Trophoblast cell (in vitro differentiated cells and primary cell): ENCODE measurements around the gene PXK.

Experiments
- DNase-seq, 2 donors: peaks; one replicate each; pipeline ENCODE4 v3.0.0-alpha.2; 2016
- H2AFZ ChIP-seq: 2 replicates; pipeline ENCODE4 v1.6.1; 2013; ENCODE audit warnings: low read length, moderate library complexity, mild to moderate bottlenecking; ENCODE audit not compliant: insufficient read depth, poor library complexity
- H2AK5ac ChIP-seq: 2 replicates; pipeline ENCODE4 v1.6.1; 2013; ENCODE audit warnings: mild to moderate bottlenecking, low read length
- H2BK120ac ChIP-seq: 2 replicates; pipeline ENCODE4 v1.6.1; 2013; ENCODE audit warnings: low read length, mild to moderate bottlenecking, moderate library complexity; ENCODE audit not compliant: insufficient read depth, poor library complexity
- H2BK12ac ChIP-seq: 2 replicates; pipeline ENCODE4 v1.6.1; 2013; ENCODE audit warnings: mild to moderate bottlenecking, low read length, moderate library complexity
- H2BK5ac ChIP-seq: 2 replicates; pipeline ENCODE4 v1.6.1; 2013; ENCODE audit warnings: low read length, low read depth, moderate library complexity, mild to moderate bottlenecking; ENCODE audit not compliant: poor library complexity
- H3K14ac ChIP-seq: 2 replicates; pipeline ENCODE4 v1.6.1; 2013; ENCODE audit warnings: mild to moderate bottlenecking, low read length
- H3K18ac ChIP-seq: 2 replicates; pipeline ENCODE4 v1.6.1; 2013; ENCODE audit warnings: mild to moderate bottlenecking, low read length
- H3K23ac ChIP-seq: 2 replicates; pipeline ENCODE4 v1.6.1; 2013; ENCODE audit warnings: low read length
- H3K27ac ChIP-seq: 2 replicates; pipeline ENCODE4 v1.5.1; 2013; ENCODE audit warnings: low read depth, mild to moderate bottlenecking, inconsistent platforms, low read length, moderate library complexity
- H3K27me3 ChIP-seq: 2 replicates; pipeline ENCODE4 v1.6.1; 2013; ENCODE audit warnings: inconsistent platforms, mild to moderate bottlenecking, low read length, moderate library complexity; ENCODE audit not compliant: insufficient read depth
- H3K36me3 ChIP-seq, 2 experiments: 1 replicate in 1 of 2; 2 replicates in 1 of 2; pipeline ENCODE4 v1.6.1; 2013; ENCODE audit warnings: low read length in 2 of 2, mild to moderate bottlenecking in 2 of 2, moderate library complexity in 1 of 2; ENCODE audit not compliant: insufficient read depth in 2 of 2, control insufficient read depth in 1 of 2
- H3K4ac ChIP-seq: 2 replicates; pipeline ENCODE4 v1.6.1; 2013; ENCODE audit warnings: low read depth, mild to moderate bottlenecking, low read length, moderate library complexity
- H3K4me1 ChIP-seq, 2 experiments: 1 replicate in 1 of 2; 2 replicates in 1 of 2; pipeline ENCODE4 v1.6.1; 2013; ENCODE audit warnings: low read length in 2 of 2, mild to moderate bottlenecking in 2 of 2, moderate library complexity in 1 of 2; ENCODE audit not compliant: insufficient read depth in 2 of 2, control insufficient read depth in 1 of 2
- H3K4me2 ChIP-seq: 2 replicates; pipeline ENCODE4 v1.6.1; 2013; ENCODE audit warnings: inconsistent platforms, mild to moderate bottlenecking, low read length, moderate library complexity
- H3K4me3 ChIP-seq: 2 replicates; pipeline ENCODE4 v1.5.1; 2013; ENCODE audit warnings: mild to moderate bottlenecking, low read depth, low read length, inconsistent platforms
- H3K79me1 ChIP-seq: one replicate; pipeline ENCODE4 v1.6.1; 2013; ENCODE audit warnings: low read length
- H3K79me2 ChIP-seq: 2 replicates; pipeline ENCODE4 v1.6.1; 2013; ENCODE audit warnings: low read length, mild to moderate bottlenecking; ENCODE audit not compliant: control insufficient read depth, insufficient read depth, poor library complexity
- H3K9ac ChIP-seq: 2 replicates; pipeline ENCODE4 v1.6.1; 2013; ENCODE audit warnings: mild to moderate bottlenecking, low read length
- H3K9me3 ChIP-seq: 2 replicates; pipeline ENCODE4 v1.6.1; 2013; ENCODE audit warnings: low read depth, mild to moderate bottlenecking, control low read depth, inconsistent platforms, low read length; ENCODE audit not compliant: insufficient read depth
- H4K12ac ChIP-seq: 2 replicates; pipeline ENCODE4 v1.6.1; 2013; ENCODE audit warnings: low read depth, mild to moderate bottlenecking, low read length, moderate library complexity
- H4K8ac ChIP-seq: 2 replicates; pipeline ENCODE4 v1.6.1; 2013; ENCODE audit warnings: low read depth, mild to moderate bottlenecking, low read length, moderate library complexity
- H4K91ac ChIP-seq: one replicate; pipeline ENCODE4 v1.6.1; 2013; ENCODE audit warnings: low read depth, mild to moderate bottlenecking, low read length, moderate library complexity
- WGBS: extraction: QIAGEN DNeasy Blood & Tissue Kit; methylation state at CpG from one replicate; pipeline ENCODE4 v1.1.7; 2013; ENCODE audit warnings: missing lambda C conversion rate; ENCODE audit not compliant: insufficient read length, insufficient coverage; ENCODE audit errors: extremely low coverage; 5-methylcytosine and 5-hydroxymethylcytosine counted together

PXK gene

GRCh38 chr3:58388550-58389091, 55.9 kb downstream of the PXK start:
- no peak overlapping the region for H4K91ac ChIP-seq
- no peak overlapping the region for H2AK5ac ChIP-seq
- no peak overlapping the region for H3K18ac ChIP-seq
- H3K27ac ChIP-seq = no peak overlapping the region
- H3K23ac ChIP-seq = no peak overlapping the region
- H4K12ac ChIP-seq = no peak overlapping the region
- H3K9me3 ChIP-seq = no peaks in the 10 kb centered on the region
- no peak overlapping the region for H3K9ac ChIP-seq
- H2AFZ ChIP-seq = no peak overlapping the region
- H2BK12ac ChIP-seq = no peak overlapping the region
- H3K4me2 ChIP-seq = no peak overlapping the region
- H3K4ac ChIP-seq = no peak overlapping the region
- H3K27me3 ChIP-seq = no peaks in the 10 kb centered on the region
- H2BK5ac ChIP-seq = no peak overlapping the region
- no peaks in the 10 kb centered on the region for H3K36me3 ChIP-seq
- DNase-seq = no peak
- no peak overlapping the region for H4K8ac ChIP-seq
- H3K14ac ChIP-seq = no peak overlapping the region
- no peak overlapping the region for H3K4me3 ChIP-seq
- peaks cover 7% of the 10 kb centered on the region for H3K79me1 ChIP-seq
- H3K79me2 ChIP-seq = no peaks in the 10 kb centered on the region
- peaks cover 11 to 19% of the 10 kb centered on the region in 2 experiments for H3K4me1 ChIP-seq
- H2BK120ac ChIP-seq = no peak overlapping the region

- peaks cover 7% of the 10 kb centered on the region for H3K79me1 ChIP-seq
- no peak overlapping the region for H3K9ac ChIP-seq
- no peak overlapping the region for H2BK5ac ChIP-seq
- H3K4me3 ChIP-seq = no peak overlapping the region
- no peak overlapping the region for H4K91ac ChIP-seq
- H3K79me2 ChIP-seq = no peaks in the 10 kb centered on the region
- no peak overlapping the region for H3K14ac ChIP-seq
- no peak overlapping the region for H3K23ac ChIP-seq
- H3K36me3 ChIP-seq = no peaks in the 10 kb centered on the region
- H4K12ac ChIP-seq = no peak overlapping the region
- no CpG with 5 or more reads among the region's 3 CpGs for WGBS
- H4K8ac ChIP-seq = no peak overlapping the region
- no peak overlapping the region for H2AK5ac ChIP-seq
- no peak overlapping the region for H3K4me2 ChIP-seq
- H3K4ac ChIP-seq = no peak overlapping the region
- H2BK12ac ChIP-seq = no peak overlapping the region
- no peak overlapping the region for H2AFZ ChIP-seq
- H2BK120ac ChIP-seq = no peak overlapping the region
- no peak overlapping the region for H3K18ac ChIP-seq
- no peaks in the 10 kb centered on the region for H3K9me3 ChIP-seq
- no peaks in the 10 kb centered on the region for H3K27me3 ChIP-seq
- DNase-seq = no peak
- H3K27ac ChIP-seq = no peak overlapping the region
- H3K4me1 ChIP-seq = peaks cover 11 to 13% of the 10 kb centered on the region in 2 experiments
These were observed 58.6 kb downstream of the PXK start for GRCh38 chr3:58391156-58391865.

- no CpG with 5 or more reads among the region's 3 CpGs for WGBS
- Histone ChIP-seq H2BK12ac (no peak overlapping the region), H3K9me3 (no peaks in the 10 kb centered on the region), H3K79me1 (peaks cover 7% of the 10 kb centered on the region), H3K79me2 (no peaks in the 10 kb centered on the region), H2BK5ac (no peak overlapping the region), H3K4me3 (no peak overlapping the region), H3K4me1 (peaks cover 6% of the 10 kb centered on the region in 2 experiments), H3K27me3 (no peaks in the 10 kb centered on the region), H3K4me2 (no peak overlapping the region), H4K12ac (no peak overlapping the region), H2AK5ac (no peak overlapping the region), H3K4ac (no peak overlapping the region), H3K23ac (no peak overlapping the region), H2BK120ac (no peak overlapping the region), H3K18ac (no peak overlapping the region), H3K36me3 (no peaks in the 10 kb centered on the region), H4K8ac (no peak overlapping the region), H4K91ac (no peak overlapping the region), H2AFZ (no peak overlapping the region), H3K9ac (no peak overlapping the region), H3K27ac (no peak overlapping the region), H3K14ac (no peak overlapping the region)
- DNase-seq = no peak
These were observed 59.5 kb downstream of the PXK start for GRCh38 chr3:58392181-58392580.

GRCh38 chr3:58394339-58394738, 61.6 kb downstream of the PXK start:
- H2BK5ac ChIP-seq = no peak overlapping the region
- no peak overlapping the region for H3K27ac ChIP-seq

More at GRCh38 chr3:58394339-58394738, 61.6 kb downstream of the PXK start:
- Histone ChIP-seq H2AK5ac (no peak overlapping the region), H3K23ac (no peak overlapping the region), H3K4me2 (no peak overlapping the region), H4K8ac (no peak overlapping the region), H3K79me1 (no peaks in the 10 kb centered on the region), H2AFZ (no peak overlapping the region), H3K79me2 (no peaks in the 10 kb centered on the region), H4K91ac (no peak overlapping the region), H3K14ac (no peak overlapping the region), H3K27me3 (no peaks in the 10 kb centered on the region), H3K4me1 (peaks cover 3 to 6% of the 10 kb centered on the region in 2 experiments), H2BK120ac (no peak overlapping the region), H3K36me3 (no peaks in the 10 kb centered on the region), H3K9ac (no peak overlapping the region), H3K9me3 (no peaks in the 10 kb centered on the region), H2BK12ac (no peak overlapping the region), H3K4ac (no peak overlapping the region), H3K4me3 (no peak overlapping the region), H3K18ac (no peak overlapping the region), H4K12ac (no peak overlapping the region)
- DNase-seq = no peak
